Measurements from ENCODE around the gene CPD. TPM values are rescaled to one million over a fixed set of nuclear protein-coding genes. Genes with fewer than 3 reads are reported as not detected.
A peak's percentile ranks its signal among the peaks of the same experiment; 100 is the strongest.

CPD gene
- total RNA-seq, 1 donor from 2014 or later: 124 TPM

GRCh38 chr17:30393491-30393890 is 14.8 kb downstream of the CPD start:
- Mint-ChIP-seq H3K4me1 (ENCODE audit: low read depth) (peaks cover 32% of the 10 kb centered on the region), H3K27me3 (no peaks in the 10 kb centered on the region), H3K9me3 (ENCODE audit: low read depth) (no peaks in the 10 kb centered on the region), H3K4me3 (ENCODE audit: low read depth) (no peak overlapping the region), H3K36me3 (ENCODE audit: insufficient read depth) (peaks cover 16% of the 10 kb centered on the region), H3K27ac (no peak overlapping the region)
- TF ChIP-seq, protein P1, sequence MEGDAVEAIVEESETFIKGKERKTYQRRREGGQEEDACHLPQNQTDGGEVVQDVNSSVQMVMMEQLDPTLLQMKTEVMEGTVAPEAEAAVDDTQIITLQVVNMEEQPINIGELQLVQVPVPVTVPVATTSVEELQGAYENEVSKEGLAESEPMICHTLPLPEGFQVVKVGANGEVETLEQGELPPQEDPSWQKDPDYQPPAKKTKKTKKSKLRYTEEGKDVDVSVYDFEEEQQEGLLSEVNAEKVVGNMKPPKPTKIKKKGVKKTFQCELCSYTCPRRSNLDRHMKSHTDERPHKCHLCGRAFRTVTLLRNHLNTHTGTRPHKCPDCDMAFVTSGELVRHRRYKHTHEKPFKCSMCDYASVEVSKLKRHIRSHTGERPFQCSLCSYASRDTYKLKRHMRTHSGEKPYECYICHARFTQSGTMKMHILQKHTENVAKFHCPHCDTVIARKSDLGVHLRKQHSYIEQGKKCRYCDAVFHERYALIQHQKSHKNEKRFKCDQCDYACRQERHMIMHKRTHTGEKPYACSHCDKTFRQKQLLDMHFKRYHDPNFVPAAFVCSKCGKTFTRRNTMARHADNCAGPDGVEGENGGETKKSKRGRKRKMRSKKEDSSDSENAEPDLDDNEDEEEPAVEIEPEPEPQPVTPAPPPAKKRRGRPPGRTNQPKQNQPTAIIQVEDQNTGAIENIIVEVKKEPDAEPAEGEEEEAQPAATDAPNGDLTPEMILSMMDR (IDR thresholded peaks at IDR 0.05; ENCODE audit: unreplicated experiment): no peak
- no peak for DNase-seq (ENCODE audit: low spot score, unreplicated experiment)

DNA sequence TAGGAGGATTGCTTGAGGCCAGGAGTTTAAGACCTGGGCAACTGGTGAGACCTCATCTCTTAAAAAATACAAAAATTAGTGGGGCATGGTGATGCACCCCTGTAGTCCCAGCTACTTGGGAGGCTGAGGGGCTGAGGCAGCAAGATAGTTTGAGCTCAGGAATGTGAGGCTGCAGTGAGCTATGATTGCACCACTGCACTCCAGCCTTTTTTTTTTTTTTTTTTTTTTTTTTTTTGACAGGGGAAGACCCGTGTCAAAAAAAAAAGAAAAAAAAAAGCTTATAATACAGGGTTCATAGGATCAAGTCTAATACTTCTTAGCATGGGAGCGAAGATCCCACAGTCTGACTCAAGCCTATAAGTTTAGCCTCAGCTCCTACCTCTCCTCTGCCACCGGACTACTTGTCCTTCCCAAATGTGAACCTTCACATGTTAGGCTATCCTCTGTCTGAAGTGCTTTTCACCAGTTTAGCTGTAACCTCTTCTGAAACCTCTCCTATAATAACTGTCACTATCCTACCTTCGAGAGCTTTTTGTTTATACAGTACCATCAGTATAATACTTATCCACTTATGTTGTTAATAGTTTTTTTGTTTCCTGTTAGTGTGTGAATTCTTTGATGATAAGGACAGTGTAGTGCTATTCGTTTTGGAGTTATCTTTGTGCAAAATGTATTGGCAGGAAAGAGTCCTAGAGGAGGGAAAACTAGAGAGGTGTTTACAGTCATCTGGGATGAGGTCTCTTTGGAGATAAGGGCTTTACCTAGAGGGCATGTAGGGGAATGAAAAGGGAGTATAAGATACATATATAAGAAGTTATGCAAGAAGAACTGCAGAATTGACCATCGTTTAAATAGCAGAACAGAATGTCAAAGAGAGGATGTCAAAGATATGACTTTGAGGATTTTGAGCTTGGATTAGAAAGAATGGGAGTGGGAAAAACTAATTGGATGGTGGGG is 15.5 kb downstream of the CPD start:
- peak overlapping the region; percentile 3 for H3K4me3 Mint-ChIP-seq (ENCODE audit: low read depth)

DNA sequence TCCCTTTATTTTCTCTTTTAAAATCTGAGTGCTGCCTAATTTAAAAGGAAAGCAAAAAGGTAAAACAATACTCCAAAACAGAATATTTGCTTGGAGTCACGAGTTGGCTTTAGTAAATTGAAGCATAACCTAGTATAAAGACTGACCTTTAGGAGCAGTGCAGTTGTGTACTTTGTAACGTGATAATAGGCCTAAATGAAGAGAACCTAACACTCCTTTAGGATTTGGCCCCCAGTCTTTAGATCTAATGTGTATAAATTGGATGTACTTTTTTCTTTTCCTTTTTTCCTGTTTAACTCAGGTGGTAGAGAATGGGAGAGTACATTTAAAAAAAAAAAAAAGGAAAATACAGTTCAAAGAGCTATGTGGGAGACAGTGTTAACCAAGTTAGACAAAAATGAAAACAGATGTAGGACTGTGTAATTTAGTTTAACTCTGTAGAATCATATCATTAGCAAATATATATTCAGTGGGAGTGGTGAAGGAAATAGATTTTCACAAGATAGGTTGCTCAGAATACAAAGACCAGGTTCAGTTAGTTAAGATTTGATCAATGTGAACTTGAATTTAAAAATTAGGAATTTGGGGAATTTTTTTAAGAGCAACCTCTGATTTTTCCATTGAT is 16.8 kb downstream of the CPD start:
- Mint-ChIP-seq H3K27me3 (no peaks in the 10 kb centered on the region), H3K9me3 (ENCODE audit: low read depth) (no peaks in the 10 kb centered on the region), H3K36me3 (ENCODE audit: insufficient read depth) (peaks cover 16% of the 10 kb centered on the region), H3K4me3 (ENCODE audit: low read depth) (peak overlapping the region; percentile 52), H3K27ac (peak overlapping the region; percentile 69), H3K4me1 (ENCODE audit: low read depth) (peaks cover 35% of the 10 kb centered on the region)
- no peak for DNase-seq (ENCODE audit: low spot score, unreplicated experiment)
- TF ChIP-seq, protein P1 (IDR thresholded peaks at IDR 0.05; ENCODE audit: unreplicated experiment): no peak

More for the DNA sequence above, 15.5 kb downstream of the CPD start:
- Mint-ChIP-seq H3K4me1 (ENCODE audit: low read depth) (peaks cover 32% of the 10 kb centered on the region), H3K36me3 (ENCODE audit: insufficient read depth) (peaks cover 16% of the 10 kb centered on the region), H3K27ac (peak overlapping the region; percentile 1), H3K27me3 (no peaks in the 10 kb centered on the region), H3K9me3 (ENCODE audit: low read depth) (no peaks in the 10 kb centered on the region)
- TF ChIP-seq, protein P1 (IDR thresholded peaks at IDR 0.05; ENCODE audit: unreplicated experiment): no peak
- DNase-seq (ENCODE audit: low spot score, unreplicated experiment): no peak

DNA sequence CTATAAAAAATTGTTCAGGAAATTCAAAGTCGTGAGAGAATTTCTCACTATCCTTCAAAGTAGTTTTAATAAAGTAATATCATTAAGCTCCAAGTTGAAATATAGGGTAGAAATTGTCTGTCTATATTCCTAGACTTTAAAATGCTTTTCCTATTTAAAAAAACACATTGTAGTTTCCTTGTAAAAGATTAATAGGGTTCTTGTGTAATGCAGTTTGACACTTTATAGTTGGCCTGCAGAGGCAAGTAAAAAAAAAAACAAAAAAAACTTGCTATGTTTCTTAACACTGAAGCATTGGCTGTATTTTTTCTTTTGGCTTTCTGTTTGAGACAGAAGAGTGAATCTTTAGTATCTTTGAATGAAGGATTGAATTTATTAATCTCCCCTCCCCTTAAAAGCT is 17.4 kb downstream of the CPD start:
- no peaks in the 10 kb centered on the region for H3K9me3 Mint-ChIP-seq (ENCODE audit: low read depth)
- no peak for DNase-seq (ENCODE audit: low spot score, unreplicated experiment)
- H3K4me3 Mint-ChIP-seq (ENCODE audit: low read depth): peak overlapping the region; percentile 22
- H3K27ac Mint-ChIP-seq: peak overlapping the region; percentile 69
- peaks cover 35% of the 10 kb centered on the region for H3K4me1 Mint-ChIP-seq (ENCODE audit: low read depth)
- TF ChIP-seq, protein P1 (IDR thresholded peaks at IDR 0.05; ENCODE audit: unreplicated experiment): no peak
- H3K36me3 Mint-ChIP-seq (ENCODE audit: insufficient read depth): peaks cover 14% of the 10 kb centered on the region
- no peaks in the 10 kb centered on the region for H3K27me3 Mint-ChIP-seq

- Mint-ChIP-seq H3K27ac (peak overlapping the region; percentile 64), H3K9me3 (ENCODE audit: low read depth) (no peaks in the 10 kb centered on the region), H3K27me3 (no peaks in the 10 kb centered on the region), H3K36me3 (ENCODE audit: insufficient read depth) (peaks cover 11% of the 10 kb centered on the region), H3K4me1 (ENCODE audit: low read depth) (peaks cover 35% of the 10 kb centered on the region), H3K4me3 (ENCODE audit: low read depth) (peak overlapping the region; percentile 22)
- DNase-seq (ENCODE audit: low spot score, unreplicated experiment): no peak
- TF ChIP-seq, protein P1 (IDR thresholded peaks at IDR 0.05; ENCODE audit: unreplicated experiment): no peak
Measured at GRCh38 chr17:30396612-30397011, 17.9 kb downstream of the CPD start.
